Duodenal mucosa (tissue), 2 donors: Measurements from ENCODE around the gene B4GALNT2.
"Not testable (repeated sequence)": the region's sequence is repeated elsewhere in the genome, so short reads cannot be mapped to it uniquely, and the experiment has no call there.

Experiments
- H3K27ac ChIP-seq: one replicate; pipeline ENCODE4 v1.7.0; 2013; ENCODE audit warnings: low read depth, low read length
- H3K27me3 ChIP-seq, 2 donors: one replicate each; pipeline ENCODE4 v1.7.0; 2013; ENCODE audit warnings: low read length in 2 of 2, control low read depth in 1 of 2; ENCODE audit not compliant: insufficient read depth in 2 of 2, control insufficient read depth in 1 of 2
- H3K36me3 ChIP-seq, 2 donors: one replicate each; pipeline ENCODE4 v1.7.0; 2013; ENCODE audit warnings: low read length in 2 of 2, control low read depth in 1 of 2; ENCODE audit not compliant: insufficient read depth in 2 of 2, control insufficient read depth in 1 of 2
- H3K4me1 ChIP-seq, 2 donors: one replicate each; pipeline ENCODE4 v1.7.0; 2013; ENCODE audit warnings: low read length in 2 of 2, control low read depth in 1 of 2; ENCODE audit not compliant: insufficient read depth in 2 of 2, control insufficient read depth in 1 of 2
- H3K4me3 ChIP-seq, 2 donors: one replicate each; pipeline ENCODE4 v1.7.0; 2013; ENCODE audit warnings: low read length in 2 of 2, low read depth in 1 of 2
- H3K9ac ChIP-seq, 2 donors: one replicate each; pipeline ENCODE4 v1.7.0; 2013; ENCODE audit warnings: low read length in 2 of 2, low read depth in 1 of 2
- H3K9me3 ChIP-seq, 2 donors: one replicate each; pipeline ENCODE4 v1.7.0; 2013; ENCODE audit warnings: low read length in 2 of 2, control low read depth in 1 of 2; ENCODE audit not compliant: control insufficient read depth in 1 of 2

Gene B4GALNT2

GRCh38 chr17:49170711-49171110 lies 38.1 kb downstream of the B4GALNT2 start:
- H3K4me1 ChIP-seq, H3K36me3 ChIP-seq, H3K9ac ChIP-seq, H3K9me3 ChIP-seq, H3K4me3 ChIP-seq, H3K27ac ChIP-seq: not testable (repeated sequence)
- H3K27me3 ChIP-seq: peaks cover 19 to 22% of the 10 kb centered on the region in 2 donors

GRCh38 chr17:49175978-49176377 lies 43.4 kb downstream of the B4GALNT2 start:
- not testable (repeated sequence) for H3K27ac ChIP-seq, H3K9ac ChIP-seq, H3K4me1 ChIP-seq, H3K27me3 ChIP-seq, H3K4me3 ChIP-seq, H3K36me3 ChIP-seq
- H3K9me3 ChIP-seq: peaks cover 15 to 23% of the 10 kb centered on the region in 2 donors

- no peaks in the 10 kb centered on the region for H3K4me1 ChIP-seq
- no peak overlapping the region for H3K27ac ChIP-seq
- H3K4me3 ChIP-seq: no peak overlapping the region
- H3K27me3 ChIP-seq: no peaks in the 10 kb centered on the region
- peaks cover 14 to 34% of the 10 kb centered on the region in 2 donors for H3K9me3 ChIP-seq
- no peaks in the 10 kb centered on the region for H3K36me3 ChIP-seq
- H3K9ac ChIP-seq: no peak overlapping the region
These were observed 47.7 kb downstream of the B4GALNT2 start for GRCh38 chr17:49180303-49180702.

- Histone ChIP-seq H3K36me3 (no peaks in the 10 kb centered on the region), H3K27ac (no peak overlapping the region), H3K9ac (no peak overlapping the region), H3K4me1 (no peaks in the 10 kb centered on the region), H3K4me3 (no peak overlapping the region), H3K9me3 (peaks cover 6 to 26% of the 10 kb centered on the region in 2 donors), H3K27me3 (no peaks in the 10 kb centered on the region)
These were observed 48.5 kb downstream of the B4GALNT2 start for GRCh38 chr17:49180998-49181635.

GRCh38 chr17:49183341-49183740 lies 50.8 kb downstream of the B4GALNT2 start:
- no peaks in the 10 kb centered on the region for H3K27me3 ChIP-seq
- H3K4me3 ChIP-seq: no peak overlapping the region
- H3K4me1 ChIP-seq: no peaks in the 10 kb centered on the region
- no peak overlapping the region for H3K27ac ChIP-seq
- peaks cover 0 to 11% of the 10 kb centered on the region in 2 donors for H3K9me3 ChIP-seq
- H3K9ac ChIP-seq: no peak overlapping the region
- H3K36me3 ChIP-seq: no peaks in the 10 kb centered on the region

- Histone ChIP-seq H3K36me3 (no peaks in the 10 kb centered on the region), H3K27me3 (no peaks in the 10 kb centered on the region), H3K9me3 (peaks cover 0 to 11% of the 10 kb centered on the region in 2 donors), H3K4me3 (no peak overlapping the region), H3K9ac (no peak overlapping the region), H3K27ac (no peak overlapping the region), H3K4me1 (no peaks in the 10 kb centered on the region)
These were observed 51.2 kb downstream of the B4GALNT2 start for GRCh38 chr17:49183801-49184200.

- H3K4me3 ChIP-seq, H3K9ac ChIP-seq, H3K27me3 ChIP-seq, H3K27ac ChIP-seq, H3K4me1 ChIP-seq, H3K36me3 ChIP-seq: not testable (repeated sequence)
- peaks cover 0 to 11% of the 10 kb centered on the region in 2 donors for H3K9me3 ChIP-seq
These were observed 52.0 kb downstream of the B4GALNT2 start for GRCh38 chr17:49184522-49184921.

GRCh38 chr17:49185381-49185780 lies 52.8 kb downstream of the B4GALNT2 start:
- peaks cover 0 to 11% of the 10 kb centered on the region in 2 donors for H3K9me3 ChIP-seq
- H3K9ac ChIP-seq: not testable (repeated sequence)

GRCh38 chr17:49187301-49187700 lies 54.7 kb downstream of the B4GALNT2 start:
- Histone ChIP-seq H3K9me3 (peaks cover 0 to 11% of the 10 kb centered on the region in 2 donors), H3K27me3 (no peaks in the 10 kb centered on the region), H3K36me3 (no peaks in the 10 kb centered on the region), H3K9ac (no peak overlapping the region), H3K27ac (no peak overlapping the region), H3K4me3 (no peak overlapping the region), H3K4me1 (peaks cover 0 to 4% of the 10 kb centered on the region in 2 donors)

More at GRCh38 chr17:49185381-49185780, 52.8 kb downstream of the B4GALNT2 start:
- not testable (repeated sequence) for H3K4me1 ChIP-seq, H3K36me3 ChIP-seq, H3K4me3 ChIP-seq, H3K27ac ChIP-seq, H3K27me3 ChIP-seq

GRCh38 chr17:49190932-49191331 lies 58.4 kb downstream of the B4GALNT2 start:
- no peaks in the 10 kb centered on the region for H3K27me3 ChIP-seq
- no peaks in the 10 kb centered on the region for H3K36me3 ChIP-seq
- peaks cover 4 to 9% of the 10 kb centered on the region in 2 donors for H3K4me1 ChIP-seq
- H3K27ac ChIP-seq: no peak overlapping the region
- H3K9ac ChIP-seq: no peak overlapping the region
- H3K9me3 ChIP-seq: no peaks in the 10 kb centered on the region
- no peak overlapping the region for H3K4me3 ChIP-seq
